H9 (cell line): ENCODE measurements around the gene ZDHHC3. TPM values are rescaled to one million over a fixed set of nuclear protein-coding genes. Genes with fewer than 3 reads are reported as not detected.

Experiments used
- DNase-seq: peaks from one replicate; pipeline ENCODE4 v3.0.0-alpha.2; 2017
- H2AFZ ChIP-seq: one replicate; pipeline ENCODE4 v1.6.1; 2013; ENCODE audit warnings: mild to moderate bottlenecking, low read length, control low read depth, moderate library complexity
- H2AK5ac ChIP-seq: 2 replicates; pipeline ENCODE4 v1.6.1; 2013; ENCODE audit warnings: low read length, control low read depth, mixed read lengths; ENCODE audit not compliant: insufficient read length
- H2BK120ac ChIP-seq: one replicate; pipeline ENCODE4 v1.6.1; 2013; ENCODE audit warnings: low read depth, mild to moderate bottlenecking, low read length, control low read depth, inconsistent platforms; ENCODE audit not compliant: poor library complexity, severe bottlenecking
- H2BK12ac ChIP-seq: 2 replicates; pipeline ENCODE4 v1.6.1; 2013; ENCODE audit warnings: low read length, control low read depth, mixed read lengths, low read depth; ENCODE audit not compliant: insufficient read length
- H2BK15ac ChIP-seq: 2 replicates; pipeline ENCODE4 v1.6.1; 2013; ENCODE audit warnings: low read depth, low read length, control low read depth
- H2BK20ac ChIP-seq: one replicate; pipeline ENCODE4 v1.6.1; 2013; ENCODE audit warnings: low read depth, mild to moderate bottlenecking, low read length, control low read depth, inconsistent platforms; ENCODE audit not compliant: poor library complexity, severe bottlenecking
- H2BK5ac ChIP-seq: 2 replicates; pipeline ENCODE4 v1.6.1; 2013; ENCODE audit warnings: low read length, control low read depth, mixed read lengths; ENCODE audit not compliant: insufficient read length
- H3K14ac ChIP-seq: 2 replicates; pipeline ENCODE4 v1.6.1; 2013; ENCODE audit warnings: low read length, control low read depth; ENCODE audit not compliant: insufficient read depth
- H3K18ac ChIP-seq: 2 replicates; pipeline ENCODE4 v1.6.1; 2013; ENCODE audit warnings: low read depth, mild to moderate bottlenecking, mixed read lengths, low read length, control low read depth; ENCODE audit not compliant: insufficient read length
- H3K23ac ChIP-seq: 2 replicates; pipeline ENCODE4 v1.6.1; 2013; ENCODE audit warnings: low read length, control low read depth, mixed read lengths, low read depth; ENCODE audit not compliant: insufficient read length
- H3K23me2 ChIP-seq: 2 replicates; pipeline ENCODE4 v1.6.1; 2013; ENCODE audit warnings: low read depth, mild to moderate bottlenecking, mixed read lengths, low read length, control low read depth; ENCODE audit not compliant: insufficient read length, poor library complexity, severe bottlenecking
- H3K27ac ChIP-seq: 2 replicates; pipeline ENCODE4 v1.5.1; 2013; ENCODE audit warnings: low read length, control low read depth, mixed read lengths, low read depth; ENCODE audit not compliant: insufficient read length
- H3K27me3 ChIP-seq: 2 replicates; pipeline ENCODE4 v1.6.1; 2013; ENCODE audit warnings: low read length, control low read depth, inconsistent platforms; ENCODE audit not compliant: insufficient read depth
- H3K4ac ChIP-seq: 2 replicates; pipeline ENCODE4 v1.6.1; 2013; ENCODE audit warnings: low read depth, mild to moderate bottlenecking, control low read depth, inconsistent platforms, low read length, moderate library complexity
- H3K4me1 ChIP-seq: 2 replicates; pipeline ENCODE4 v1.6.1; 2013; ENCODE audit warnings: low read length, control low read depth, inconsistent platforms; ENCODE audit not compliant: insufficient read depth
- H3K4me2 ChIP-seq: 2 replicates; pipeline ENCODE4 v1.6.1; 2013; ENCODE audit warnings: low read length, control low read depth, mixed read lengths; ENCODE audit not compliant: insufficient read length, insufficient read depth
- H3K56ac ChIP-seq: 2 replicates; pipeline ENCODE4 v1.6.1; 2013; ENCODE audit warnings: low read depth, mild to moderate bottlenecking, mixed read lengths, low read length, control low read depth; ENCODE audit not compliant: insufficient read length
- H3K79me1 ChIP-seq: 2 replicates; pipeline ENCODE4 v1.6.1; 2013; ENCODE audit warnings: low read depth, mild to moderate bottlenecking, moderate library complexity, low read length, control low read depth, inconsistent platforms; ENCODE audit not compliant: insufficient read depth, poor library complexity, severe bottlenecking
- H3K79me2 ChIP-seq: 2 replicates; pipeline ENCODE4 v1.6.1; 2013; ENCODE audit warnings: low read length, control low read depth, inconsistent platforms; ENCODE audit not compliant: insufficient read depth
- H3K9ac ChIP-seq: 2 replicates; pipeline ENCODE4 v1.6.1; 2013; ENCODE audit warnings: low read length, control low read depth, mixed read lengths; ENCODE audit not compliant: insufficient read length; ENCODE audit errors: extremely low read depth
- H3K9me3 ChIP-seq: one replicate; pipeline ENCODE4 v1.6.1; 2013; ENCODE audit warnings: low read depth, low read length, inconsistent platforms; ENCODE audit not compliant: control insufficient read depth
- H3T11ph ChIP-seq: one replicate; pipeline ENCODE4 v1.6.1; 2013; ENCODE audit warnings: mild to moderate bottlenecking, low read length, control low read depth, inconsistent platforms
- H4K20me1 ChIP-seq: one replicate; pipeline ENCODE4 v1.6.1; 2013; ENCODE audit not compliant: control insufficient read depth, insufficient read length, insufficient read depth
- H4K5ac ChIP-seq: 2 replicates; pipeline ENCODE4 v1.6.1; 2013; ENCODE audit warnings: low read depth, mild to moderate bottlenecking, mixed read lengths, low read length, control low read depth; ENCODE audit not compliant: insufficient read length
- H4K8ac ChIP-seq: replicated peaks from 2 replicates; pipeline ENCODE4 v1.6.1; 2013; ENCODE audit warnings: low read length, control low read depth, mixed read lengths, low read depth; ENCODE audit not compliant: insufficient read length
- H4K91ac ChIP-seq: 2 replicates; pipeline ENCODE4 v1.6.1; 2013; ENCODE audit warnings: low read depth, mild to moderate bottlenecking, moderate library complexity, mixed read lengths, low read length, control low read depth; ENCODE audit not compliant: insufficient read length
- H3K27ac Mint-ChIP-seq, 3 experiments: 2 replicates in 2 of 3; 3 replicates in 1 of 3; pipeline ENCODE4 v1.8.0; 2020 to 2021; ENCODE audit warnings: mixed read lengths in 3 of 3, mild to moderate bottlenecking in 1 of 3, moderate library complexity in 1 of 3
- H3K27me3 Mint-ChIP-seq: 2 replicates; pipeline ENCODE4 v1.8.0; 2021; ENCODE audit warnings: low read depth, mild to moderate bottlenecking, moderate library complexity, mixed read lengths
- H3K36me3 Mint-ChIP-seq, 3 experiments: 2 replicates in 2 of 3; 3 replicates in 1 of 3; pipeline ENCODE4 v1.8.0; 2020 to 2021; ENCODE audit warnings: low read depth in 3 of 3, mixed read lengths in 3 of 3; ENCODE audit not compliant: insufficient read depth in 1 of 3
- H3K4me1 Mint-ChIP-seq, 2 experiments: 2 replicates each; pipeline ENCODE4 v1.8.0; 2020; ENCODE audit warnings: mixed read lengths in 2 of 2
- H3K4me3 Mint-ChIP-seq, 2 experiments: 2 replicates in 1 of 2; 3 replicates in 1 of 2; pipeline ENCODE4 v1.8.0; 2020 to 2021; ENCODE audit warnings: mild to moderate bottlenecking in 2 of 2, mixed read lengths in 2 of 2, moderate library complexity in 1 of 2
- H3K9me3 Mint-ChIP-seq, 2 experiments: 2 replicates in 1 of 2; 3 replicates in 1 of 2; pipeline ENCODE4 v1.8.0; 2020; ENCODE audit warnings: mild to moderate bottlenecking in 2 of 2, mixed read lengths in 2 of 2, moderate library complexity in 1 of 2
- WGBS: extraction: QIAGEN DNeasy Blood & Tissue Kit; methylation state at CpG from one replicate; pipeline ENCODE4 v1.1.7; 2013; ENCODE audit warnings: missing lambda C conversion rate, low lambda C conversion rate, mixed read lengths; ENCODE audit not compliant: insufficient read length; ENCODE audit errors: extremely low coverage; 5-methylcytosine and 5-hydroxymethylcytosine counted together
- total RNA-seq: library from RNA; stranded (reverse); gene quantifications from 2 replicates; pipeline ENCODE4 v1.2.1, GENCODE V29; 2021
- TF ChIP-seq, protein P1 (sequence below): fragments of 200-600 bp; sonication (generic); conservative IDR thresholded peaks from 3 replicates; pipeline ENCODE4 v1.8.0; 2021; ENCODE audit warnings: antibody characterized with exemption, mild to moderate bottlenecking

Gene ZDHHC3
- total RNA-seq, 1 experiment from 2014 or later: 71.3 TPM

GRCh38 chr3:44939581-44940036 is 36.4 kb downstream of the ZDHHC3 start:
- H3T11ph ChIP-seq: no peak overlapping the region
- H3K36me3 Mint-ChIP-seq: peaks cover 28 to 65% (median 64%) of the 10 kb centered on the region in 3 experiments; a peak in 6 of 7 replicates
- H2AFZ ChIP-seq: no peak overlapping the region
- H2BK12ac ChIP-seq: no peak overlapping the region
- H3K4me3 Mint-ChIP-seq: no peak overlapping the region
- no peaks in the 10 kb centered on the region for H3K9me3 ChIP-seq
- H3K27ac ChIP-seq: no peak overlapping the region
- H3K9me3 Mint-ChIP-seq: no peaks in the 10 kb centered on the region
- H2BK120ac ChIP-seq: no peak overlapping the region
- DNase-seq: no peak
- WGBS: no CpG with 5 or more reads among the region's 6 CpGs
- no peak overlapping the region for H3K9ac ChIP-seq
- H3K4me1 Mint-ChIP-seq: no peaks in the 10 kb centered on the region
- H2BK20ac ChIP-seq: no peak overlapping the region
- H3K27me3 Mint-ChIP-seq: no peaks in the 10 kb centered on the region
- no peak overlapping the region for H4K91ac ChIP-seq
- H3K23ac ChIP-seq: no peak overlapping the region
- no peak overlapping the region for H4K5ac ChIP-seq
- no peak overlapping the region for H4K8ac ChIP-seq
- H3K18ac ChIP-seq: no peak overlapping the region
- H2AK5ac ChIP-seq: no peak overlapping the region
- H3K79me2 ChIP-seq: no peaks in the 10 kb centered on the region
- no peak overlapping the region for H3K4ac ChIP-seq
- no peak overlapping the region for H3K4me2 ChIP-seq
- H3K56ac ChIP-seq: no peak overlapping the region
- no peaks in the 10 kb centered on the region for H3K23me2 ChIP-seq
- no peak overlapping the region for H3K14ac ChIP-seq
- H3K79me1 ChIP-seq: no peaks in the 10 kb centered on the region
- no peak overlapping the region for H2BK15ac ChIP-seq
- no peak overlapping the region for H2BK5ac ChIP-seq
- H4K20me1 ChIP-seq: no peaks in the 10 kb centered on the region
- H3K27ac Mint-ChIP-seq: no peak overlapping the region; a peak in 1 of 7 replicates
- TF ChIP-seq, protein P1, sequence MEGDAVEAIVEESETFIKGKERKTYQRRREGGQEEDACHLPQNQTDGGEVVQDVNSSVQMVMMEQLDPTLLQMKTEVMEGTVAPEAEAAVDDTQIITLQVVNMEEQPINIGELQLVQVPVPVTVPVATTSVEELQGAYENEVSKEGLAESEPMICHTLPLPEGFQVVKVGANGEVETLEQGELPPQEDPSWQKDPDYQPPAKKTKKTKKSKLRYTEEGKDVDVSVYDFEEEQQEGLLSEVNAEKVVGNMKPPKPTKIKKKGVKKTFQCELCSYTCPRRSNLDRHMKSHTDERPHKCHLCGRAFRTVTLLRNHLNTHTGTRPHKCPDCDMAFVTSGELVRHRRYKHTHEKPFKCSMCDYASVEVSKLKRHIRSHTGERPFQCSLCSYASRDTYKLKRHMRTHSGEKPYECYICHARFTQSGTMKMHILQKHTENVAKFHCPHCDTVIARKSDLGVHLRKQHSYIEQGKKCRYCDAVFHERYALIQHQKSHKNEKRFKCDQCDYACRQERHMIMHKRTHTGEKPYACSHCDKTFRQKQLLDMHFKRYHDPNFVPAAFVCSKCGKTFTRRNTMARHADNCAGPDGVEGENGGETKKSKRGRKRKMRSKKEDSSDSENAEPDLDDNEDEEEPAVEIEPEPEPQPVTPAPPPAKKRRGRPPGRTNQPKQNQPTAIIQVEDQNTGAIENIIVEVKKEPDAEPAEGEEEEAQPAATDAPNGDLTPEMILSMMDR: no peak
- H3K4me1 ChIP-seq: no peaks in the 10 kb centered on the region
- H3K27me3 ChIP-seq: no peaks in the 10 kb centered on the region
